ENCODE measurements around the gene MIB2. TPM values are rescaled to one million over a fixed set of nuclear protein-coding genes. Genes with fewer than 3 reads are reported as not detected.
A peak's percentile ranks its signal among the peaks of the same experiment; 100 is the strongest.
"Not testable (repeated sequence)": the region's sequence is repeated elsewhere in the genome, so short reads cannot be mapped to it uniquely, and the experiment has no call there.

MIB2 gene
- total RNA-seq, 2 experiments from 2014 or later, result 58.3 to 59.4 TPM

DNA sequence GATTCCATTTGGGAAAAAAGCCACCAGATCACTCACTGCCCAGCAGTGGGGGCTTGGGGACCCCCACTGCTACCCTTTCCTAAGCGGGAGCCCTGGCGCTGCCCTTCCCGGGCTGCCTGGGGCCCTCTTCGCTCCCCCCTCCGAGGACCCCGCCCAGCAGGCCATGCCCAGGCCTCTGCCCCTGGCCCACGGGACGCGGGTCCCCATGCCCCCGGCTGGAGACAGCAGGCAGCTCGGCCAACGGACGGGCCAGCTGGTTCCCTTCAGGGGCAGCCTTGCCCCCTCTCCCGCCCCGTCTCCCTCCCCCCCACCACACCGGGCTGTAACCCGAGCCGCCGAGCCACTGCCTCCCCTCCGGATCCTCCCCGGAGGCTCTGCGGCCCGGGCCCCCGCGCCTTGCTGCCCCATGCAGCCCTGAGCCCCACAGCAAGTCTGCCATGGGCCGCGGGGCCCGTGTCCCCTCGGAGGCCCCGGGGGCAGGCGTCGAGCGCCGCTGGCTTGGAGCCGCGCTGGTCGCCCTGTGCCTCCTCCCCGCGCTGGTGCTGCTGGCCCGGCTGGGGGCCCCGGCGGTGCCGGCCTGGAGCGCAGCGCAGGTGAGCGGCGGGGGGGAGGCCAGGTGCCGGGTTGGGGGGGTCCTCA, 16.6 kb downstream of the MIB2 start, which contains the start of gene MMP23B:
MMP23B (plus strand) TSS at position 392 of the 639 bp plus-strand sequence; CDS start at position 438, 46 bp downstream.
- Mint-ChIP-seq H3K36me3 (ENCODE audit: low read depth) (peaks cover 3% of the 10 kb centered on the region), H3K9me3 (no peaks in the 10 kb centered on the region), H3K27ac (no peak within 1 kb of the TSS), H3K27me3 (peaks cover 5% of the 10 kb centered on the region), H3K4me3 (peak within 1 kb of the TSS; percentile 71), H3K4me1 (ENCODE audit: low read depth) (peaks cover 9% of the 10 kb centered on the region)
- H3K4me1 ChIP-seq (ENCODE audit: insufficient read depth, low read length), result peaks cover 36% of the 10 kb centered on the region
- no peak for ATAC-seq (ENCODE audit: poor library complexity)
- DNase-seq, result peak in 2 of 14 experiments; percentile 39 to 46
- ChIA-PET CTCF (no interaction called here), POLR2A (interaction anchor here (1.2 to 4.7 kb wide), 2 partner anchors 17 to 25 kb away, joined by 3 to 137 read pairs; partner anchors contain the start of gene MIB2)
- H3K36me3 ChIP-seq (ENCODE audit: insufficient read depth, low read length), result no peaks in the 10 kb centered on the region
- TF ChIP-seq, protein P1, sequence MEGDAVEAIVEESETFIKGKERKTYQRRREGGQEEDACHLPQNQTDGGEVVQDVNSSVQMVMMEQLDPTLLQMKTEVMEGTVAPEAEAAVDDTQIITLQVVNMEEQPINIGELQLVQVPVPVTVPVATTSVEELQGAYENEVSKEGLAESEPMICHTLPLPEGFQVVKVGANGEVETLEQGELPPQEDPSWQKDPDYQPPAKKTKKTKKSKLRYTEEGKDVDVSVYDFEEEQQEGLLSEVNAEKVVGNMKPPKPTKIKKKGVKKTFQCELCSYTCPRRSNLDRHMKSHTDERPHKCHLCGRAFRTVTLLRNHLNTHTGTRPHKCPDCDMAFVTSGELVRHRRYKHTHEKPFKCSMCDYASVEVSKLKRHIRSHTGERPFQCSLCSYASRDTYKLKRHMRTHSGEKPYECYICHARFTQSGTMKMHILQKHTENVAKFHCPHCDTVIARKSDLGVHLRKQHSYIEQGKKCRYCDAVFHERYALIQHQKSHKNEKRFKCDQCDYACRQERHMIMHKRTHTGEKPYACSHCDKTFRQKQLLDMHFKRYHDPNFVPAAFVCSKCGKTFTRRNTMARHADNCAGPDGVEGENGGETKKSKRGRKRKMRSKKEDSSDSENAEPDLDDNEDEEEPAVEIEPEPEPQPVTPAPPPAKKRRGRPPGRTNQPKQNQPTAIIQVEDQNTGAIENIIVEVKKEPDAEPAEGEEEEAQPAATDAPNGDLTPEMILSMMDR (IDR thresholded peaks at IDR 0.05), result no peak
- H3K27me3 ChIP-seq (ENCODE audit: control insufficient read depth in 1 of 2, insufficient read depth in 2 of 2, low read length in 2 of 2), result peaks cover 0 to 2% of the 10 kb centered on the region in 2 experiments
- H3K27ac ChIP-seq (ENCODE audit: low read depth in 1 of 2, low read length in 2 of 2), result no peak within 1 kb of the TSS
- no peaks in the 10 kb centered on the region for H3K9me3 ChIP-seq (ENCODE audit: control insufficient read depth in 1 of 2, insufficient read depth in 1 of 2, low read length in 2 of 2)
- H3K4me3 ChIP-seq (ENCODE audit: low read length), result peak within 1 kb of the TSS; percentile 5
- intact Hi-C loops (cut with DNase I, micrococcal nuclease), result loop anchor here (2.0 to 10.0 kb wide), 3 partner anchors 17 to 763 kb away; partner anchors contain the start of genes MIB2 (in 2 of the 2), CDK11B (in 1 of the 2), MORN1 (in 1 of the 2) and RER1 (in 1 of the 2)

DNA sequence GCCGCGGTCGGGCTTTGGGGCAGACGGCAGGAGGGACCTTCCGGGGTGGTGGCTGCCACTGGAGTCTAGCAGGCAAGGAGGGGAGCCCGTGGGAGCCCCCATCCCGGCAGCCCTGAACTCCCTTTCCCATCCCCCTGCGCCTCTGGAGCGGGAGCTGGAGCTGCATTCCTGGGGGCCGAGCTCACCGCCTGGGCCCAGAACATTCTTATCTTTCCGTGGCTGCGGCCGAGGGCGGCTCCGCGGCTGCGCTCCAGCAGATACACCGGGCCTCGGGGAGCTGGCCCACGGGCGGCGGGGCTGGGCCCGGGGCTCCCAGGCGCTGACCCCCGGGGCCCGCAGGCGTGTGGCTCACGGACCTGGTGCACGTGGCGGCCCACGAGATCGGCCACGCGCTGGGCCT, 18.1 kb downstream of the MIB2 start:
- H3K36me3 Mint-ChIP-seq (ENCODE audit: low read depth), result not testable (repeated sequence)

DNA sequence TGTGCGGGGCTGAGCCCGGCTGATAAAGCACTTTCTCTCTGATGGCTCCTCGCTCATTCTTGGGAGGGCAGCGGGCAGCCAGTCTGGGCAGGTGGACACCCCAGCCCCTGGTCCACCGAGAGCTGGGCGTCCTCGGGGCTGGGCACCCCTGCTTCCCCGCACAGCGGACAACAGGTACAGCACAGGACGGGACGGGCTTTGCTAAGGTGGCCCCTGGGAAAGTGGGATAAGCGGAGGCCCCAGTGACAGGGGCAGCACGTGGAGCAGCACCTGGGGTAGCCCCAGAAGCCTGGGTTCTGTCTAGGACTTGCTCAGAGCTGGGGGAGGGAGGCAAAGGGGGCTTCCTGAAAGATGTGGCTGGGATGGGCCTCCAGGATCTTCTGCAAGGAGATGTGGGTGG, 19.3 kb downstream of the MIB2 start:
- CTCF ChIA-PET; ATAC-seq (ENCODE audit: poor library complexity); H3K4me3 ChIP-seq (ENCODE audit: low read length); H3K4me1 Mint-ChIP-seq (ENCODE audit: low read depth); H3K9me3 ChIP-seq (ENCODE audit: control insufficient read depth in 1 of 2, insufficient read depth in 1 of 2, low read length in 2 of 2); H3K27me3 ChIP-seq (ENCODE audit: control insufficient read depth in 1 of 2, insufficient read depth in 2 of 2, low read length in 2 of 2); H3K4me3 Mint-ChIP-seq; H3K27ac ChIP-seq (ENCODE audit: low read depth in 1 of 2, low read length in 2 of 2); H3K27me3 Mint-ChIP-seq; H3K36me3 Mint-ChIP-seq (ENCODE audit: low read depth); H3K27ac Mint-ChIP-seq; H3K9me3 Mint-ChIP-seq; H3K36me3 ChIP-seq (ENCODE audit: insufficient read depth, low read length); POLR2A ChIA-PET: not testable (repeated sequence)
- intact Hi-C loops (cut with DNase I, micrococcal nuclease), result loop anchor here in 1 of 2 experiments (10.0 kb wide), 1 partner anchor 760 kb away; the partner anchor contains the start of genes MORN1 and RER1
- DNase-seq, result peak in 1 of 14 experiments; percentile 20
- peaks cover 21% of the 10 kb centered on the region for H3K4me1 ChIP-seq (ENCODE audit: insufficient read depth, low read length)

More for the DNA sequence above, 18.1 kb downstream of the MIB2 start:
- H3K36me3 ChIP-seq (ENCODE audit: insufficient read depth, low read length); H3K4me1 Mint-ChIP-seq (ENCODE audit: low read depth); CTCF ChIA-PET; H3K27me3 Mint-ChIP-seq; H3K27ac Mint-ChIP-seq; H3K27me3 ChIP-seq (ENCODE audit: control insufficient read depth in 1 of 2, insufficient read depth in 2 of 2, low read length in 2 of 2); ATAC-seq (ENCODE audit: poor library complexity); H3K9me3 Mint-ChIP-seq; H3K9me3 ChIP-seq (ENCODE audit: control insufficient read depth in 1 of 2, insufficient read depth in 1 of 2, low read length in 2 of 2); H3K27ac ChIP-seq (ENCODE audit: low read depth in 1 of 2, low read length in 2 of 2); H3K4me3 ChIP-seq (ENCODE audit: low read length); DNase-seq; H3K4me3 Mint-ChIP-seq; POLR2A ChIA-PET: not testable (repeated sequence)
- intact Hi-C loops (cut with DNase I, micrococcal nuclease), result loop anchor here in 1 of 2 experiments (10.0 kb wide), 1 partner anchor 761 kb away; the partner anchor contains the start of genes MORN1 and RER1
- peaks cover 29% of the 10 kb centered on the region for H3K4me1 ChIP-seq (ENCODE audit: insufficient read depth, low read length)

DNA sequence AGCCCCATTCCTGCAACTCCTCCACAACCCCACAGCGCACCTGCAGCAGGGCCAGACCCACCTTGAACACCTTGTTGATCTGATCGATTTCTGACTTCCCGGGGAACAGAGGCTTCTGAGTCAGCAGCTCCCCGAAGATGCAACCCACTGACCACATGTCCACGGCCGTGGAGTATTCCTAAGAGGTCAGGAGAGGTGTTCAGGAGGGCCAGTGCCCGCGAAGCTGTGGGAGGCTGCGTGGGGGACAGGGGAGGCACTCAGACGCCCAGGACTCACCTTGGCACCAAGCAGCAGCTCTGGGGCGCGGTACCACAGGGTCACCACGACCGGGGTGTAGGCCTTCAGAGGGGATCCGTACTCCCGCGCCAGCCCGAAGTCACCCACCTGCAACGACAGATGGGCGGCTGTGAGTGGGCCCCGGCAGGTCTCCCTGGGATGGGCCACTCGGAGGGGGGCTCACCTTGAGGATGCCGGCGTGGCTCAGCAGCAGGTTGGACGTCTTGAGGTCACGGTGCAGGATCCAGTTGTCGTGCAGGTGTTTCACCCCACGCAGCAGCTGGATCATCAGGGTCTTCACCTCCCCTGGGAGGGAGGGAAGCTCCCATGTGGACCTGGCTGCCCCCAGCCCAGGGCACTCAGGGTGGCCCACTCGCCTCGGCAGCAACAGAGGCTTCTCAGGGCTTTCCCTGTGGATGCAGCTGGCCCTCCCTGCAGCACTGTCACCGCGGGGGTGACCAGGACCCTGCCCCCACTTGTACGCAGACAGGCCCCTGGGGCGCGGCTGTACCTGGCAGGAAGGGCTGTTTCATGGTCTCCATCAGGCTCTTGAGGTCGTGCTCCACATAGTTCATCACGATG, 21.6 kb downstream of the MIB2 start:
- CTCF ChIA-PET; H3K27ac Mint-ChIP-seq; H3K4me1 ChIP-seq (ENCODE audit: insufficient read depth, low read length); H3K9me3 Mint-ChIP-seq; H3K4me3 ChIP-seq (ENCODE audit: low read length); H3K36me3 Mint-ChIP-seq (ENCODE audit: low read depth); H3K4me1 Mint-ChIP-seq (ENCODE audit: low read depth); ATAC-seq (ENCODE audit: poor library complexity); H3K9me3 ChIP-seq (ENCODE audit: control insufficient read depth in 1 of 2, insufficient read depth in 1 of 2, low read length in 2 of 2); H3K27ac ChIP-seq (ENCODE audit: low read depth in 1 of 2, low read length in 2 of 2); H3K36me3 ChIP-seq (ENCODE audit: insufficient read depth, low read length); H3K27me3 Mint-ChIP-seq; H3K27me3 ChIP-seq (ENCODE audit: control insufficient read depth in 1 of 2, insufficient read depth in 2 of 2, low read length in 2 of 2); POLR2A ChIA-PET: not testable (repeated sequence)
- DNase-seq, result peak in 1 of 14 experiments; percentile 18
- H3K4me3 Mint-ChIP-seq, result peak overlapping the region; percentile 4
- intact Hi-C loops (cut with DNase I, micrococcal nuclease), result loop anchor here in 1 of 2 experiments (10.0 kb wide), 1 partner anchor 758 kb away; the partner anchor contains the start of genes MORN1 and RER1

DNA sequence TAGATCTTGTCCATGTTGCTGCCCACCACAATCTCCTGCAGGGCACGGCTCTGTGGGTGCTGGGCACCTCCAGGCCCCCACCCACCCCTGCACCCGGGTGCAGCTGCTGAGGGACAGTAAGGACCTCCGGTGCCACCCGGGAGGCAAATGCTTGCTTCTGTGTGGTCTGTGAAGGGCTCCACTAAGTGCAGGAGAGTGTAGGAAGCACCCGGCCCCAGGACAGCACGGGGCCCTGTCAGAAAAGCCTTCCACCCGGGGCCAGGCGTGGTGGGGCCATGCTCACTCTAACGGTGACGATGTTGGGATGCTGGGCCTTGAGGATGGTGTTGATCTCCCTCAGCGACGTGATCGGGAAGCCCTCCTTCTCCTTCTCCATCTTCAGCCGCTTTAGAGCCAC, 22.2 kb downstream of the MIB2 start:
- H3K36me3 ChIP-seq (ENCODE audit: insufficient read depth, low read length); H3K9me3 ChIP-seq (ENCODE audit: control insufficient read depth in 1 of 2, insufficient read depth in 1 of 2, low read length in 2 of 2); H3K27me3 Mint-ChIP-seq; H3K27ac Mint-ChIP-seq; H3K27ac ChIP-seq (ENCODE audit: low read depth in 1 of 2, low read length in 2 of 2); H3K4me1 ChIP-seq (ENCODE audit: insufficient read depth, low read length); H3K4me1 Mint-ChIP-seq (ENCODE audit: low read depth); CTCF ChIA-PET; H3K4me3 Mint-ChIP-seq; ATAC-seq (ENCODE audit: poor library complexity); H3K27me3 ChIP-seq (ENCODE audit: control insufficient read depth in 1 of 2, insufficient read depth in 2 of 2, low read length in 2 of 2); DNase-seq; H3K36me3 Mint-ChIP-seq (ENCODE audit: low read depth); H3K4me3 ChIP-seq (ENCODE audit: low read length); POLR2A ChIA-PET; H3K9me3 Mint-ChIP-seq: not testable (repeated sequence)
- intact Hi-C loops (cut with DNase I, micrococcal nuclease), result loop anchor here in 1 of 2 experiments (10.0 kb wide), 1 partner anchor 757 kb away; the partner anchor contains the start of genes MORN1 and RER1

DNA sequence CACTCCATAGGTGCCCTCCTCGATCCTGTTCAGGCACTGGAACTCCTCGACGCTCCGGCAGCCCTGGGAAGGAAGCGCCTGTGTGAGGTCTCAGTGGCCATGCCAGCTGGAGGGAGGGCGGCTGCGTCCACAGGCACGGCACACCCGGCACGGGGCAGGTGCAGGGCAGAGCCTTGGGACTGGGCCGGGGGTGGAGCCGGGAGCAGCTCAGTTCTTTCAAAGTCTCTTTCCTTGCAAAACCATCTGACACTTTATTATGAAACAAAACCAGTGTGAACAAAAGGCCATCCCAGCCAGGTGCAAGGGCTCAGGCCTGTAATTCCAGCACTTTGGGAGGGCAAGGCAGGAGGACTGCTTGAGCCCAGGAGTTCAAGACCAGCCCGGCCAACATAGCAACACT, 23.2 kb downstream of the MIB2 start:
- H3K4me1 ChIP-seq (ENCODE audit: insufficient read depth, low read length); POLR2A ChIA-PET; ATAC-seq (ENCODE audit: poor library complexity); H3K36me3 Mint-ChIP-seq (ENCODE audit: low read depth); H3K27ac Mint-ChIP-seq; H3K4me3 Mint-ChIP-seq; H3K9me3 ChIP-seq (ENCODE audit: control insufficient read depth in 1 of 2, insufficient read depth in 1 of 2, low read length in 2 of 2); H3K4me1 Mint-ChIP-seq (ENCODE audit: low read depth); H3K9me3 Mint-ChIP-seq; H3K27me3 ChIP-seq (ENCODE audit: control insufficient read depth in 1 of 2, insufficient read depth in 2 of 2, low read length in 2 of 2); H3K36me3 ChIP-seq (ENCODE audit: insufficient read depth, low read length); H3K4me3 ChIP-seq (ENCODE audit: low read length); H3K27me3 Mint-ChIP-seq; H3K27ac ChIP-seq (ENCODE audit: low read depth in 1 of 2, low read length in 2 of 2); DNase-seq: not testable (repeated sequence)
- CTCF ChIA-PET, result interaction anchor here (0.7 kb wide), 1 partner anchor 307 kb away, joined by 3 read pairs; no protein-coding TSS in a partner anchor
- intact Hi-C loops (cut with DNase I, micrococcal nuclease), result loop anchor here in 1 of 2 experiments (10.0 kb wide), 1 partner anchor 756 kb away; the partner anchor contains the start of genes MORN1 and RER1

Data from CD4-positive, alpha-beta T cell (primary cell).